ENCODE measurements around the gene CWC22. TPM values are rescaled to one million over a fixed set of nuclear protein-coding genes. Genes with fewer than 3 reads are reported as not detected.

The CWC22 gene
- total RNA-seq, 3 donors from 2014 or later (not counting 1 experiment from before 2014, with no cell fraction given) = 14.9 to 20.3 (median 16.1) TPM

- H3K9me3 ChIP-seq (ENCODE audit: control insufficient read depth, insufficient read depth, low read length) = no peaks in the 10 kb centered on the region
- H3K27me3 Mint-ChIP-seq (ENCODE audit: low read depth in 2 of 2) = no peaks in the 10 kb centered on the region
- peak overlapping the region; percentile 79 for H3K4me3 Mint-ChIP-seq
- H3K4me1 ChIP-seq (ENCODE audit: control insufficient read depth, insufficient read depth, low read length) = no peaks in the 10 kb centered on the region
- peaks cover 20 to 21% of the 10 kb centered on the region in 2 donors for H3K4me1 Mint-ChIP-seq
- no peaks in the 10 kb centered on the region for H3K27me3 ChIP-seq (ENCODE audit: control insufficient read depth, insufficient read depth, low read length)
- peaks cover 62% of the 10 kb centered on the region for H3K36me3 ChIP-seq (ENCODE audit: control insufficient read depth, insufficient read depth, low read length)
- H3K36me3 Mint-ChIP-seq = peaks cover 19% of the 10 kb centered on the region
- peak overlapping the region; percentile 47 to 83 for H3K27ac Mint-ChIP-seq
- H3K9me3 Mint-ChIP-seq = no peaks in the 10 kb centered on the region
- no peak overlapping the region for H3K27ac ChIP-seq (ENCODE audit: low read length)
- intact Hi-C loops (cut with micrococcal nuclease) = no loop called here
- no peak for TF ChIP-seq CTCF (IDR thresholded peaks at IDR 0.05)
- WGBS (ENCODE audit: insufficient coverage) = 60% methylated on average over 2 of the region's 5 CpGs
- ATAC-seq = peak in 2 of 3 donors; percentile 64 to 71
- no peak for DNase-seq
- no peak overlapping the region for H3K4me3 ChIP-seq (ENCODE audit: low read length)
Observed at GRCh38 chr2:179985163-179985820, 21.8 kb downstream of the CWC22 start.

- Histone ChIP-seq H3K4me3 (ENCODE audit: low read length) (no peak overlapping the region), H3K27me3 (ENCODE audit: control insufficient read depth, insufficient read depth, low read length) (no peaks in the 10 kb centered on the region), H3K27ac (ENCODE audit: low read length) (no peak overlapping the region), H3K4me1 (ENCODE audit: control insufficient read depth, insufficient read depth, low read length) (no peaks in the 10 kb centered on the region), H3K9me3 (ENCODE audit: control insufficient read depth, insufficient read depth, low read length) (no peaks in the 10 kb centered on the region), H3K36me3 (ENCODE audit: control insufficient read depth, insufficient read depth, low read length) (peaks cover 77% of the 10 kb centered on the region)
- no peak for ATAC-seq
- WGBS (ENCODE audit: insufficient coverage) = no CpG with 5 or more reads among the region's 1 CpG
- TF ChIP-seq CTCF (IDR thresholded peaks at IDR 0.05) = no peak
- H3K4me1 Mint-ChIP-seq = peaks cover 12 to 13% of the 10 kb centered on the region in 2 donors
- H3K27me3 Mint-ChIP-seq (ENCODE audit: low read depth in 2 of 2) = no peaks in the 10 kb centered on the region
- H3K27ac Mint-ChIP-seq = no peak overlapping the region
- no peak overlapping the region for H3K4me3 Mint-ChIP-seq
- H3K36me3 Mint-ChIP-seq = peaks cover 19% of the 10 kb centered on the region
- intact Hi-C loops (cut with micrococcal nuclease) = no loop called here
- H3K9me3 Mint-ChIP-seq = no peaks in the 10 kb centered on the region
- no peak for DNase-seq
Observed at GRCh38 chr2:179983250-179983932, 23.7 kb downstream of the CWC22 start.

GRCh38 chr2:179981085-179981484 is 26.0 kb downstream of the CWC22 start:
- intact Hi-C loops (cut with micrococcal nuclease) = no loop called here
- H3K27ac Mint-ChIP-seq = peak overlapping the region in 1 of 2 donors; percentile 58

More at GRCh38 chr2:179981085-179981484, 26.0 kb downstream of the CWC22 start:
- Mint-ChIP-seq H3K4me3 (no peak overlapping the region), H3K36me3 (peaks cover 22% of the 10 kb centered on the region), H3K27me3 (ENCODE audit: low read depth in 2 of 2) (no peaks in the 10 kb centered on the region), H3K4me1 (peaks cover 11% of the 10 kb centered on the region in 2 donors), H3K9me3 (no peaks in the 10 kb centered on the region)
- Histone ChIP-seq H3K36me3 (ENCODE audit: control insufficient read depth, insufficient read depth, low read length) (peaks cover 64% of the 10 kb centered on the region), H3K27ac (ENCODE audit: low read length) (no peak overlapping the region), H3K9me3 (ENCODE audit: control insufficient read depth, insufficient read depth, low read length) (no peaks in the 10 kb centered on the region), H3K4me1 (ENCODE audit: control insufficient read depth, insufficient read depth, low read length) (no peaks in the 10 kb centered on the region), H3K27me3 (ENCODE audit: control insufficient read depth, insufficient read depth, low read length) (no peaks in the 10 kb centered on the region), H3K4me3 (ENCODE audit: low read length) (no peak overlapping the region)
- DNase-seq (no peak), ATAC-seq (no peak)
- 100% methylated on average over 1 of the region's 1 CpG for WGBS (ENCODE audit: insufficient coverage)
- no peak for TF ChIP-seq CTCF (IDR thresholded peaks at IDR 0.05)

Data from natural killer cell (primary cell).